ENCODE data around the gene MCFD2. TPM values are rescaled to one million over a fixed set of nuclear protein-coding genes. Genes with fewer than 3 reads are reported as not detected.

The MCFD2 gene
- total RNA-seq, 1 donor from 2014 or later = 50.7 TPM

GRCh38 chr2:46869621-46870020 is 46.0 kb downstream of the MCFD2 start:
- ATAC-seq (ENCODE audit: low read depth) (no peak), DNase-seq (no peak)
- Mint-ChIP-seq H3K9me3 (peaks cover 10% of the 10 kb centered on the region), H3K4me3 (no peak overlapping the region), H3K27ac (no peak overlapping the region), H3K27me3 (peaks cover 13% of the 10 kb centered on the region), H3K36me3 (ENCODE audit: low read depth) (peaks cover 4% of the 10 kb centered on the region), H3K4me1 (peaks cover 6% of the 10 kb centered on the region)
- intact Hi-C loops (cut with micrococcal nuclease) = no loop called here
- POLR2A ChIA-PET = no interaction called here
- no peak for TF ChIP-seq CTCF (IDR thresholded peaks at IDR 0.05)
- CTCF ChIA-PET = no interaction called here

GRCh38 chr2:46866770-46867246 is 48.8 kb downstream of the MCFD2 start:
- ChIA-PET POLR2A (no interaction called here), CTCF (no interaction called here)
- H3K27me3 Mint-ChIP-seq = peaks cover 12% of the 10 kb centered on the region
- H3K9me3 Mint-ChIP-seq = peaks cover 13% of the 10 kb centered on the region
- no peak overlapping the region for H3K27ac Mint-ChIP-seq
- peaks cover 6% of the 10 kb centered on the region for H3K4me1 Mint-ChIP-seq
- no peak overlapping the region for H3K4me3 Mint-ChIP-seq
- H3K36me3 Mint-ChIP-seq (ENCODE audit: low read depth) = peaks cover 4% of the 10 kb centered on the region
- no peak for TF ChIP-seq CTCF (IDR thresholded peaks at IDR 0.05)
- DNase-seq = no peak
- intact Hi-C loops (cut with micrococcal nuclease) = no loop called here
- no peak for ATAC-seq (ENCODE audit: low read depth)

DNA sequence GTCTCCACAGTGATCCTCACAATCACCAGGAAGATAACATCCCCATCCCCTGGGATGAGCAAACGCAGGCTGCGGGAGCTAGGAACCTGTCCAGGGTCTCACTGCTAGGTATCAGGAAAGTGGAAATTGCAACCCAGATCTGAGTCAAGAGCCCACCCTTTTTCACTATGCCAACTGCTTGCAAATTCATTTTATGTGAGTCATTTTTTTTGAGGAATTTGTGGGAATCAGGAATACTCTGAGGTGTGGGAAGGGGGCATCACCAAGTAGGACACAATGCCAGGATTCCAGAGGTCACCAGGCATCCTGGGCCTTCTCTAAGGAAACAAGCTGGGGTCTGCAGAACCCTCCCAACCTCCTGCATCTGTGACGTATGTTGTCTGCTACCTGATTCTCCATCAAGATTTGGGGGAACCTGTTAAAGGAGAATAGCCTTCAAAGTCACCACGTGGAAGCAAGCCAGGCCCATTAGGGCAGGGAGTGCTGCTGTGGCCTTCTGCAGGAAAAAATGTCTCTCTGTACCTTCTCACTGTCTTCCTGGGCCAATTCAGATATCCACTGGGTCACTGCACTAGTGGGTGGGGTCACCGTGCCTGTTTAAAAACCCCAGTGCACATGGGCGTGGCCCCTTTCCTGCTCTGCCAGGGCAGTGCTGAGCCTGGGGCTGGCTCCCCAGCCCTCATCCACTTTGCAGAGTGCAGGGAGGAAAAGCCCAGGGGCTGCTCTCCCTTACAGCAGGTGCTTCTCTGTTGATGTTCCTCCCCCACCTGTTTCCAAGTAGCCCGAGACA is 50.2 kb downstream of the MCFD2 start:
- Mint-ChIP-seq H3K4me1 (peaks cover 6% of the 10 kb centered on the region), H3K27me3 (peaks cover 5% of the 10 kb centered on the region), H3K4me3 (no peak overlapping the region), H3K27ac (no peak overlapping the region), H3K9me3 (peaks cover 13% of the 10 kb centered on the region), H3K36me3 (ENCODE audit: low read depth) (peaks cover 4% of the 10 kb centered on the region)
- no peak for ATAC-seq (ENCODE audit: low read depth)
- no peak for TF ChIP-seq CTCF (IDR thresholded peaks at IDR 0.05)
- ChIA-PET CTCF (no interaction called here), POLR2A (no interaction called here)
- DNase-seq = no peak
- intact Hi-C loops (cut with micrococcal nuclease) = no loop called here

- Mint-ChIP-seq H3K4me1 (peaks cover 6% of the 10 kb centered on the region), H3K4me3 (no peak overlapping the region), H3K36me3 (ENCODE audit: low read depth) (peaks cover 4% of the 10 kb centered on the region), H3K9me3 (peaks cover 13% of the 10 kb centered on the region), H3K27ac (no peak overlapping the region), H3K27me3 (no peaks in the 10 kb centered on the region)
- ATAC-seq (ENCODE audit: low read depth) (no peak), DNase-seq (no peak)
- intact Hi-C loops (cut with micrococcal nuclease) = no loop called here
- TF ChIP-seq CTCF (IDR thresholded peaks at IDR 0.05) = no peak
- ChIA-PET CTCF (no interaction called here), POLR2A (no interaction called here)
These were observed 51.7 kb downstream of the MCFD2 start for GRCh38 chr2:46863882-46864281.

GRCh38 chr2:46862514-46862913 is 53.1 kb downstream of the MCFD2 start:
- intact Hi-C loops (cut with micrococcal nuclease) = no loop called here
- Mint-ChIP-seq H3K27ac (no peak overlapping the region), H3K4me3 (no peak overlapping the region), H3K36me3 (ENCODE audit: low read depth) (peaks cover 4% of the 10 kb centered on the region), H3K9me3 (peaks cover 13% of the 10 kb centered on the region), H3K27me3 (no peaks in the 10 kb centered on the region), H3K4me1 (peaks cover 6% of the 10 kb centered on the region)
- no peak for ATAC-seq (ENCODE audit: low read depth)
- CTCF ChIA-PET = no interaction called here
- no peak for DNase-seq
- TF ChIP-seq CTCF (IDR thresholded peaks at IDR 0.05) = no peak
- POLR2A ChIA-PET = interaction anchor here (0.5 kb wide), 1 partner anchor 437 kb away, joined by 6 read pairs; no protein-coding TSS in a partner anchor
